Kidney capillary endothelial cell (primary cell): Measurements from ENCODE around the gene CNOT2.
A peak's percentile ranks its signal among the peaks of the same experiment; 100 is the strongest.

Experiments used
- DNase-seq: peaks from one replicate; pipeline ENCODE4 v3.0.0-alpha.2; 2018; ENCODE audit warnings: low spot score

CNOT2 gene

DNA sequence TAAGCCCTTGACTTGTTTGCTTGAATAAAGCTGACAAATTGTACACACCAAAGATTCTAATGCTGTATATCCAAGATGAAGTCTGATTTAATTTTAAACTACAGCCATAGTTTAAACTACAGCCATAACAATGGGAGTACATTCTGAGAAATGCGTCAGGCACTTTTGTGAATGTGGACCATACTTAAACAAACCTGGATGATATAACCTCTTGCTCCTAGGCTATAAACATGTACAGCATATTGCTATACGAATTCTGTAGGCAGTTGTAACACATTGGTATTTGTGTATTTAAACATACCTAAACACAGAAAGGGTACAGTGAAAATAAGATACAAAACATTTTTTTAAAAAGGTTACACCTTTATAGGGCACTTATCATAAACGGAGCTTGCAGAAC, 63.4 kb downstream of the CNOT2 start:
- DNase-seq, result no peak

DNA sequence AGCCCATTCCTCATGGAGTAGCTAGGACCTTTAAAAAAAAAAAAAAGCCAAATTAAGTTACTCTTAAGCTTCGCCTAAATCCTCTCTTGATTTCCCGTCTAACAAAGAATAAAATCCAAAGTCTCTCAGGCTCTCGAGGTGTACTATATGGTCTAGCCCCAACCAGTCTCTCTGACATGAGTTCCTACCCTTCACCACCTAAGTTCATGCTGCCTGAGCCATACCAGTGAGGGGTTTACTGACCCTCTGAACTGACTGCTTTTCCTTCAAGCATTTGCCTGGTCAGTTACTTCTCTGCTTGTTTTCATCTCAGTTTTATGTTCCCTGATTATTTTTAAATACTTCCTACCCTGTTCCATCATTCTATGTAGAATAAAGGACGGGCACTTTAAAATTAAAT, 64.6 kb downstream of the CNOT2 start:
- DNase-seq, result no peak

- DNase-seq, result peak; percentile 19
These were observed 66.1 kb downstream of the CNOT2 start for GRCh38 chr12:70309348-70309747.

GRCh38 chr12:70314145-70314544, 70.9 kb downstream of the CNOT2 start:
- no peak for DNase-seq

DNA sequence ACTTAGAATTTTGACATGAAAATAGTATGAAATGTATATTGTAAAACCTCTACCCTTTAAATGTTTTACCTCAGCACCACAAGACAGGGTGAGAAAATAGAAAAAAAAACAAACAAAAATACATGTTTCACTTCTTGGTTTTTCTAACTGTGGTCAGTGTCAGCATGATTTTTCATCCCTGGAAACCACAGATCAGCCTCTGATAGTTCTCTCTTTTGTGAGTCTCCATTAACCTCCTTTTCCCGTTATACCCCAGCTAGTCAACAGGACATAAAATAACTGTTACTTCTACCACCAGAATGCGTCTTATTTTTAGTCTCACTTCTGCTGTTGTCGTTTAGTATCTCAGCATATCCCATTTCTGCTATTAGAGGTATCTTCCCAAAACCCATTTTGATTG, 74.5 kb downstream of the CNOT2 start:
- no peak for DNase-seq

DNA sequence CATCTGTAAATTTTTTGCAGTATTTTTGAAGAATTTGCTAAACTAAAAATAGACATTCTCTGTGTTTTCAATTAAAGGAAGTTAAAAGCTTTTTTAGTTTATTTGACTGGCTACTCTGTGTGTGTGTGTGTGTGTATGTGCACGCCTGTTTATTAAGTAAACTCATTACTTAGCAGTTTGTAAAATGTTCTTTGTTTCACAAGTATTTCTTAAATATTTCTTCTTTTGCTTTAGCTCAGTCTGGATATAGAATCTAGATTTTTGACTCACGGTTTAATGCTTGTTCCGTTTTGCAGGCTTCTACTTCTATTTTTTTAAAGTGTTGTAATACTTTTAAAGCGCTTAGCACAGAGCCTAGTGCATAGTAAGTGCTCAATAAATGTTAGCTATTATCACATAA, 76.4 kb downstream of the CNOT2 start:
- no peak for DNase-seq

- no peak for DNase-seq
These were observed 78.0 kb downstream of the CNOT2 start for GRCh38 chr12:70321191-70321590.

DNA sequence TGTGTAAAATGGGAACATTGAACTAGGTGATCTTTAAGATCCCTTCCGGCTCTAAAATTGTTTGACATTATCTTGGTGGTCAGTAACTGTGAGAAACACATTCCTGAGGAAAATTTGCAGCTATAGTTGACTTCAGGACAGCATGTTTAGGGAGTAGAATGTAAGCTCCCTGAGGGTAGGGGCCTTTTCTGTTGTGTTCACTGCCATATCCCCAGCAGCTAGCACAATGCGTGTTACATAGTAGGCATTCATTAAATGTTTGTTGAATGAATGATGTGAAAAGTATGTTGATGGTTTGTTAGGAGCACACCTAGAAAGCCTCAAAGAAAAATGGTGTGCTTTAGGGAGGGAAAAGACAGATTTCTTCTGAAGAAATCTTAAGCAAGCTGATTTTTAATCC, 84.3 kb downstream of the CNOT2 start:
- no peak for DNase-seq

- DNase-seq, result no peak
These were observed 86.5 kb downstream of the CNOT2 start for GRCh38 chr12:70329728-70330127.

- no peak for DNase-seq
These were observed 86.9 kb downstream of the CNOT2 start for GRCh38 chr12:70330158-70330557.

DNA sequence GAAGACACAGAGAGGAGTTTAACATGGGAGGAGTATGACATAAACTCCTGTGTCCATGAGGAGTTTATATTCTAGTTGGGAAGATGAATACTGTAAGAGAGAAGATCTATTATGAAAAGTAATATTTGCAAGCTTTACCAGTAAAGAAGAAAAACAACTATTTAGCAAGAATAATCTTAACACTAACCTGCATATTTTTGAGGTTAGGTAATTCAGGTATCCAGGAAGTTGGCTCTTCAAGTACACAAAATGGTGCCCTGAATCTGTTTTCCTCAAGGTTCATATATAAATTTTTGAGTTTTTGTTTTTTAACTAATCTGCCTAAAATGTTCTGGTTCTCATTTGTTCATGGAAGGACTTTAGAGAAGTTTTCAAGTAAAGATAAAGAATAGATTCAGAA, 89.0 kb downstream of the CNOT2 start:
- DNase-seq, result no peak

DNA sequence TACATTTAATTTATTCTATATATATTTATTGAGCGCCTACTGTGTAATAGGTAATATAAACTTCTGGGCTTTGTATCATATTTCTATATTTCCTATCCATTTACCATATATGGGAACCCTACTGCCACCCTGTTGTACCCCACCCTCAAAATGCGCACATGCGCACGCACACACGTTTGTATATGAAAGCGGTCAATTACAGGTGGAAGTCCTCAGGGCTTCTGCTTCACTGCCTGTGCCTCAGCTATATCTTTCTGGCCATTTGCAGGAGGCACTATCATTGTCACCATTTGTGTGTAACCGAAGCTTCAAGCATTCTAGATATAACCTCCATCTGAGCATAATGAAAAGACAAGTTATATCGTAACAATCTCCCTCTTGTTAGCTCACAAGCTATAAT, 91.5 kb downstream of the CNOT2 start:
- no peak for DNase-seq

- no peak for DNase-seq
These were observed 95.3 kb downstream of the CNOT2 start for GRCh38 chr12:70338531-70338930.

DNA sequence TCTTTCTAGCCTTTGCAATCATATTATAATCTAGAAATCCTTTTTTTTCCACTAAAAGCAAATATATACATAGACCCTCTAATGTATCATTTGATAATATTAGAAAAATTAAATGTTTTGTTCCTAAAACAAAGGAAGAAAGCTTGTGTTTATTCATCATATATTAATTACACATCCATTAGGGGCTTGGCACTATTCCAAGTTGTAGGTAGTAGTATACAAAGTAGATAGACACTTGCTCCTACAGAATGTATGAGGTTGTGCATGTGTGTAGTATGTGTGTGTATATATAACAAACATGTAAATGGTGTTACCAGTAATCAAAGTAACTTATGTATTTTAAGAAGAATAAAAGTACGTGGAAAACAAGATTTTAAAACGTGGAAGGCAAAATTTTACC, 107.8 kb downstream of the CNOT2 start:
- no peak for DNase-seq

DNA sequence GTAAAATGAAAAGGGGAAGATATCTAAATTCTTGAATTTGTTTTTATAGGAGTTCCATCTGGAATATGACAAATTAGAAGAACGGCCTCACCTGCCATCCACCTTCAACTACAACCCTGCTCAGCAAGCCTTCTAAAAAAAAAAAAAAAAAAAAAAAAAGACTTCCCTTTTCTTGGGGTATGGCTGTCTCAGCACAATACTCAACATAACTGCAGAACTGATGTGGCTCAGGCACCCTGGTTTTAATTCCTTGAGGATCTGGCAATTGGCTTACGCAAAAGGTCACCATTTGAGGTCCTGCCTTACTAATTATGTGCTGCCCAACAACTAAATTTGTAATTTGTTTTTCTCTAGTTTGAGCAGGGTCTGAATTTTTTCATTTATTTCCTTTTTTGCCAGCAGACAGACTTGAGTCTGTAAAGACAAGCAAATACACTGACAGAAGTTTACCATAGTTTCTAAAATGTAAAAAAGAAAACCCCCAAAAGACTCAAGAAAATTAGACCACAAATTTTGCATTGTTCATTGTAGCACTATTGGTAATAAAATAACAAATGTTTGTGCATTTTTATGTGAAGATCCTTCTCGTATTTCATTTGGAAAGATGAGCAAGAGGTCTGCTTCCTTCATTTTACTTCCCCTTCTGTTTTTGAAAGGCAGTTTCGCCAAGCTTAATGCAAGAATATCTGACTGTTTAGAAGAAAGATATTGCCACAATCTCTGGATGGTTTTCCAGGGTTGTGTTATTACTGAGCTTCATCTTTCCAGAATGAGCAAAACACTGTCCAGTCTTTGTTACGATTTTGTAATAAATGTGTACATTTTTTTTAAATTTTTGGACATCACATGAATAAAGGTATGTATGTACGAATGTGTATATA, 110.8 kb downstream of the CNOT2 start:
- DNase-seq, result no peak

- no peak for DNase-seq
These were observed 111.6 kb downstream of the CNOT2 start for GRCh38 chr12:70354787-70355186.

DNA sequence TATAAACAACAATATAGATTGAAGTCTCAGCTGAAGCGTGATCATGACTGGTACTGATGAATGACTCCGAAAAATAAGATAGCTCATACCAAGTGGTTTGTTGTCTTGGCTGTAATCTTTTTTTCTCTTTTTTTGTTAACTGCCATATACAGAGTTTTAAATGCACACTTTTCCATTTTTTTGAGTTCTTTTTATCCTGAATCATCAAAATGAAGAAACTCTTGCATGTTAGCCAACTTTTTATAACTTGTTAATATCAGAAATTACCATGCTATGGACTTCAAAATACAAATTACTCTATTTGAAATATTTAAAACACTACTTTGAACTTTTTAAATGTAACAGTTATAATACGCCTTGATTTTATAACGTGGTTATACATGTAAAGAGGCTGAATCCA, 112.7 kb downstream of the CNOT2 start:
- DNase-seq, result no peak

- DNase-seq, result no peak
These were observed 116.4 kb downstream of the CNOT2 start for GRCh38 chr12:70359458-70360197.

- DNase-seq, result no peak
These were observed 117.0 kb downstream of the CNOT2 start for GRCh38 chr12:70360218-70360617.

- DNase-seq, result no peak
These were observed 121.6 kb downstream of the CNOT2 start for GRCh38 chr12:70364695-70365397.

GRCh38 chr12:70365398-70365647, 122.1 kb downstream of the CNOT2 start:
- DNase-seq, result no peak

DNA sequence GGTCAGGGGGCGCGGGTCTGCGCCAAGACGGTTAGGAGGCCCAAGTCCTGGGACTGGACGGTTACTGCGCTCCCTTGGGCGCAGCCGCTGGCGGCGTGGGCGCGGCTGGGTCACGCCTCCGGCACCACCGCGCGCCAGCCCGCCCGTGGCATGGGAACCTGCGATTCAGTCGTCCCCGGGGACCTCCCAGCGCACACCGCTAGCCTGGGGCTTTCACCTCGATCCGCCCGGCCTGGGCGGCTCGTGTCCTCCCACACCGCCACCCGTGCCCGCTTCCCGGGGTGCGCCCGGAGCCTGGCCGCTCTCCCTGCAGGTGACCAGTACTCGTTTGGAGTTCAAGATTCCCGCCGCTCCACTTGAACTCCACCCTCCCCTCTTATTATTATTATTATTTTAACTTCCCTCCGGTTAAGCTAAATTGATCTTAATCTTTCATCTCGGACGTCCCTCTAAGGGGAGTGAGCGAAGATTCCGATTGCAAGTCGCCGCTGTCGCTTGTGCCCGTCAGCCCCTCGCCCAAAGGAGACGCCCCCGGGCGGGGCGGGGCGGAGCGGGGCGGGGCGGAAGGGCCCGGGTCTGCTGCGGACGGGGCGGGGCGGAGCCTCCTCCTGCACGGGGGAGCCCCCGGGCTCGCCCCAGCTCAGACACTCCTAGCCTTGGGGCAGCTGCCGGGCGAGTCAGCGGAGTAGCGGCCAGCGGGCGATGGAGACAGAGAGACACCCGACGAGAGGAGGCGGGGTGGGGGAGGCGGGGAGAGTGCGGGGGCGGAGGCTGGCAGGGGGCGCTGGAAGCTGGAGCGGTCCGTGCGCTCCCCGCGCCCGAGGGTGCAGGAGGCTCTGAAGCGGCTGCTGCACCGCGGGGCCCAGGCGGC, 122.7 kb downstream of the CNOT2 start, which contains the start of gene KCNMB4:
KCNMB4 (plus strand) TSS at position 643 of the 871 bp plus-strand sequence. CDS start 445 bp downstream, outside the sequence.
- DNase-seq, result no peak
